HG03280 (cell line): Measurements from ENCODE around the gene DOK6.
"Not testable (repeated sequence)": the region's sequence is repeated elsewhere in the genome, so short reads cannot be mapped to it uniquely, and the experiment has no call there.

Source experiments
- ATAC-seq: cut with Tn5 transposase; IDR thresholded peaks from one replicate; pipeline ENCODE4 v1.9.1; 2021; ENCODE audit warnings: mild to moderate bottlenecking, moderate library complexity; ENCODE audit not compliant: unreplicated experiment

DOK6 gene

DNA sequence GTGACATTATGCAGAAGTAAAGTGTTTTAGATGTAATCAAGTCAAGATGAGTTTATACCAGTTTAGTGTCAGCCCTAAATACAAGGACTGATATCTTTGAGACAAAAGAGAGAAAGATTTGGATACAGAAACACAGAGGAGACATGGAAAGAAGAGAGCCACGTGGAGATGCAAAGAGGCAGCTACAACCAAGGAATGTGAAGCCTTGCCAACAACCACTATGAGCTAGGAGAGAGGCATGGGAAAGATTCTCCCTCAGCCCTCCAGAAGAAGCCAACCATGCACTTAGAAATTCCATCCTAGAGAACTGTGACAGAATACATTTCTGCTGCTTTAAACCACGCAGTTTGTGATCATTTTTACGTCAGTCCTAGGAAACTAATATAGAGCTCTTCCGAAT lies 217.2 kb downstream of the DOK6 start:
- ATAC-seq, result no peak

DNA sequence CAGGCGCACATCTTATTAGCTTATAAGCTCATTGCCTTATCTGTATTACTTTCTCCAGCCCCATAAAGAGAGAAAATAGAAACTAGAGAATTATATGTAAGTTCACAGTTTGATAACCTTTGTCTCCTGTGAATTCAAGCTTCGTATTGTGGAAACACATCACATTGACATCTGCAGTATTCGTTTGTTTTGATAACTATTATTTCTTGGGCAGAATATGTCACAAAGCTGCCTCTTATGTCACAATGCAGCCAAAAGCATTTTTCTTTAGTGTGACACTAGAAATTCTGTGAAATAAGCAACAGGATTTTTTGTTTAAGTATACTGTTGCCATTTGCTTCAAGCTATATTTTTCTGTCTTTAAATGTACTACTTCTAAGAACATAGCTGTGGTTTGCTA lies 221.5 kb downstream of the DOK6 start:
- no peak for ATAC-seq

DNA sequence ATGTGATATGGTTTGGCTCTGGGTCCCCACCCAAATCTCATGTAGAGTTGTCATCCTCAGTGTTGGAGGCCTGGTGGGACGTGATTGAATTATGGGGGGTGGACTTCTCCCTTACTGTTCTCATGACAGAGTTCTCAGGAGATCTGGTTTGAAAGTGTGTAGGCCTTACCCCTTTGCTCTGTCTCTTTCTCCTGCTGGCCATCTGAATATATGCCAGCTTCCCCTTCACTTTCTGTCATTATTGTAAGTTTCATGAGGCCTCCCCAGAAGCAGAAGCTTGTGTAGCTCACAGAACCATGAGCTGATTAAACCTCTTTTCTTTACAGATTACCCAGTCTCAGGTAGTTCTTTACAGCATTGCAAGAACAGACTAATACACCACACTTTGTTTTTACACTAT lies 222.3 kb downstream of the DOK6 start:
- ATAC-seq, result no peak

DNA sequence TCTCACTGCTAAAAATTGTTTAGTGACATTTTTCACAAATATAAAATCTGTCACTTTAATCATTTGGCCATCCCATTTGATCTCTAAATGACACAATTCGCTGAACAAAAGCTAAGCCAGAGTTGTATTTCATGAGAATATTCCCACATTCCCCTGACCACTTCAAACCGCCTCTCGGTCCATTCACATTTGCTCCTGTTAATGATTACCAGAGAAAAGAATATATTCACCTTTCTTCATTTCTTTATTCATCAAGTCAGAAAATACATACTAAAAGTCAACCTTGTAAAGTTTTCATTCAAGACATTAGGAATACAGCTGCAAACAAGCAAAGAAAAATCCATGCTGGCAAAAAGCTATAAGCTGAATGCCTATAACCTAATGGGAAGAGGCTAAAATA lies 225.5 kb downstream of the DOK6 start:
- ATAC-seq, result no peak

DNA sequence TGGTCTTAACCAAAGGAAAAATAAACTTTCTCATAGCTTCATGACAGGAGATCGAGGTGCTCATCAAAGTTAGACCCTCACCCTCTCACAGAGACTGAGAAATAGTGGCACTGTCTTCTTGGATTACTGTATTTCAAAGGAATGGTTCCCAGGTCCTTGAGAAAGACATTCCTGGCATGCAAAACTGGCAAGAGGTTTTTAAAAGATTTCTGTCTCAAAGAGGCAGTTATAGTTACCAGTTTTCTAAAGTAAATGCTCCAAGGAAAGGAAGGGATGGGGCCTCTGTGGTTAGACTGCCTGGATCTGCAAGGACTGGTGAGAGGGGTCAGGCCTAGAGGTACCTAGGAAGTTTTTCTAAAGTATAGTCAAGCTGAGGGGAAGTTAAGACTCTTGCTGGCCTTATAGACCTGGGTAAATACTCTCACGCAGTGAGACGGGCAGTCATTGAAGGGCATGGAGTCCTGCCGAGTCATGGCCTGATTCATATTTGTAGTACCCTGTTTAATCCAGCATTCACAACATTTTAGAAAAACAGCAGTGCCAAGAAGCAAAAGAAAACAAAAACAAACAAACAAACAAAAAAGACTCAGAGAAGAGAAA lies 226.1 kb downstream of the DOK6 start:
- ATAC-seq, result no peak

DNA sequence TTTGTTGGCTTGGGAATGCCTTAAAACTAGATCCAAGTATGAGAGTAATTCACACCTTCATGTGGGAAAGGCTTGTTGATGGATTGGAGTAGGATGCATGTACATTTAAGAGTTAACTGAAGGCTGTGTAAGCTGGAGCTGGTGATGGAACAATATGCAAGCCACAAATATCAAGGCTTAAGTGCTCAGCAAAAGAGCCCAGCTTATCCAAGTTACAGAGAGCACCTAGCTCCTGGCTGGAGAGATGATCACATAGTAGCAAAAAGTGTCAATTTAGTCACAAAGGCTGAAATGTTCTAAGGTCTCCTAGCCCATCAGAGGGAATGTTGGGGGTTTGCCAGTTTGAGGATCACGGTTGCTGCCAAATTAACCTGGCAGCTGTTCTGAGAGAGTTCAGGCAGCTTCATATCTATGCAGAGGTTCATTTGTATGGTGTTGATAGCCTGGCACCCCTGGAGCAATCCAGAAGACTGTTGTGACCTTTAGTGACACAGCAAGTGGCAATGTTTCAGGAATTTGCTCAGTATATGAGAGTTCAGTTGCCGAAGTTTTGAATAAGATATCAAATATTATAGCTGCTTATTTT lies 228.2 kb downstream of the DOK6 start:
- ATAC-seq, result no peak

DNA sequence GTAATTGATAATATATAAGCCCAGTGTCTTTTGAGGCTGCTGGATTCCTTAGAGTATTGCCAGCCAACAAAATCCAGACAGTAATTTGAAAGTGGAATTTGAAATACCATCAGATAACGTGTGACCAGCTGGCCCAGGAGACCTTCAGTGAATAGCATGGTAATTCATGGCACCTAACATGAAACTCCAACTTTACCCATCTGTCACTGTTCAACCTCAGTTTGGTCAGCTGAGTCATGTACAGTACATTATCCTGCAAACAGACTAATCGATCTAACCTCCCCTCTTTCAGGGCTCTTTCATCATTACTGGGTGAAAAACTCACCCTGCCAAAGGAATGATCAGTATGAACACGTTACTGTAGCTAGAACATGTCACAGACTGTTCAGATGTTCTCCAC lies 230.6 kb downstream of the DOK6 start:
- no peak for ATAC-seq

DNA sequence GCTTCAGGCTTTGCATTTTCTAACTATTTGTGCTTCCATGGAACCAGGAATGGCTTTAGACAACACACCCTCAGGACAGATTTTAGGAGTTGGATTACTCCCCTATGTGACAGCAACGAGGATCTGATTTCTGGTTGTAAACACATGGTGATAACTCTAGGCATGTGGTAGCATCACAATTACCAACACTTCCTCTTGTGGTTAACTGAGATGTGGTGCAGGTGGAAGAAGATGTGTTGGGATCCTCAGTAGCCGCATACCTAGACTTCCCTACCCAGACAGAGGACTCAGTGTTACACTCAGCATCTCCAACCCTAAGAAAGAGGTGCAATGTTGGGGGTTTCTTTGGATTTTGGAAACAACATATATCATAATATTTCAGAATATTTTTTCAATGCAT lies 234.8 kb downstream of the DOK6 start:
- ATAC-seq, result no peak

DNA sequence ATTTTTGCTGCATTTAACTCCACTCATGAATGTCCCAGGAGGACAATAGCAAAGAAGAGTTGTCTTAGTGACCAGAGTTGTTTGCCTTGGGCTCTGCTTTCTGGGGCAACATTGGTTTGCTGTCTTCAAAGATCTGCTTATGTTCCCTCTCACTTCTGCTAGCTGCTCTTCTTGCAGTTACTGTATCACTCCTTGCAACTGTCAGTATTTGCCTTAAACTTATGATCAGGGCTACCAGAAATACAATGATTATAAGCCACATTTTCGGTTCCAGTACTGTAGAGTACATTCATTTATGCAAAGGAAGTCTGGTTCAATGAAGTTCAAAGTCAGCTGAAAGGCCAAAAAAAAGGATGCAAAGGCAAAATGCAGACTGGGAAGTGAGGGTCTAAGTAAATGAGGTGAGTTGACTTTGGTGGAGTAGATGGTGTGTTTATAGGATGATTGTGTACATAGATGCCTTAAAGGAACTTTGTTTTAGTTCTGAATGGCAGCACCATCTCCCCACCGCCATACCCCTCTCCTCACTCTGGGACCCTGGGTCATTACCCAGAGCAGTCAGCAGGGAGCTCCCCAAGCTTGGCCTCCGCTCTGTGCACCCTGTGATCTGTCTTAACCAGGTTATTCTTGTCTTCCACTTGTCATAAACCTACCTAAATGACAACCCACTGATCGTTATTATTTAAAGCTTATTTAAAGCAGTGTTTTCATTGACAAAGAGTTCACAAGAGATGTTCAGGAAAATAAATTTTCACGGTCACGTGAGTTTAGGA lies 236.0 kb downstream of the DOK6 start:
- peak; percentile 66 for ATAC-seq

DNA sequence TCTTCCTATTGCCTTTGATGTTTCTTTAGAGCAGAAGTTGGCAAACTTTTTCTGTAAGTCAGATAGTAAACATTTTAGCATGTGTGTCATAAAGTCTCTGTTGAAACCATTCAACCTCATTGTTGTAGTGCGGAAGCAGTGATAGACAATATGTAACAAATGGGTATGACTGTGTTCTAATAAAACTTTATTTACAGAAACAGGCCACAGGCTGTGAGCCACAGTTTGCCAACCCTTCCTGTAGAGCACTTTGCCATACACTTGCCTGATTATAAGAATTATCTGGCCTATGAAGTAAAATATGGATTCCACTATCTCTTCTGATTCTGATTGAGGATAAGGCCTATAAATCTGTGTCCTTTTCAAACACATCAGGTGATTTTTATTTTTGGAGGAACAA lies 237.4 kb downstream of the DOK6 start:
- ATAC-seq, result no peak

DNA sequence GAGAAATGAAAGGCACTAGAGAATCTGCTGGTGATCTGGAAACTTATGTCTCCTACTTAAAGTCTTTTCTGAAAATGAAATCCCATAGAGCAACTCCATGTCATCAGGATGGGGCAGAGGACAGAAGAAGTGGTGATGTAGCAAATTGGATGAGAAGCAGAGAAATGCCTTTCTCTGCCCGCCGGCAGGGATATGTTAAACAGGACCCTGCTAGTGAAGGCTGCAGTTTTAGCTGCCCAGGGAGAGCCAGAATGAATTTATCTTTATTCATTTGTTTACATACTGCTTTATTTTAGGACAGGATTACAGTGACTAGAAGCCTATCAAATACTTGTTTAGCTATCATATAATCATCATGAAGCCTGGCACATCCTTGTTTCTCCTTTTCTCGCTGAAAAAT lies 247.0 kb downstream of the DOK6 start:
- ATAC-seq, result no peak

DNA sequence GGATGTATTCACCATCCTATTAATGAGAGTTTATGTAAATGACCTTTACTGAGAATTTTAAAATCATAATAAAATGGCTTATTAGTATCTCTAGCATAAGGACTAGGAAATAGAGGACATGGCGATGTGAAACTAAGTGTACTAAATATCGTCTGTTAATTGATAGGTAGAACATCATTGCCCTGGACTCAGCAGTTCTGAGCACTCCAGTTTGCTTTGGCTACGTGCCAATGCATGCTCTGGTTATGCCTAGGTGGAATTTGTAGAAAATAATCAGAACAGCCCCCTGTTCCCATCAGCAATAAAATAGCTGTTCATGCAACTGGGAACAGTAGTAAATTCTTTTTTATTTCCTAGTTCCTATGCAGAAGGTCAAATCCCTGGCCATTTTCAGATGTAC lies 247.8 kb downstream of the DOK6 start:
- ATAC-seq, result no peak

DNA sequence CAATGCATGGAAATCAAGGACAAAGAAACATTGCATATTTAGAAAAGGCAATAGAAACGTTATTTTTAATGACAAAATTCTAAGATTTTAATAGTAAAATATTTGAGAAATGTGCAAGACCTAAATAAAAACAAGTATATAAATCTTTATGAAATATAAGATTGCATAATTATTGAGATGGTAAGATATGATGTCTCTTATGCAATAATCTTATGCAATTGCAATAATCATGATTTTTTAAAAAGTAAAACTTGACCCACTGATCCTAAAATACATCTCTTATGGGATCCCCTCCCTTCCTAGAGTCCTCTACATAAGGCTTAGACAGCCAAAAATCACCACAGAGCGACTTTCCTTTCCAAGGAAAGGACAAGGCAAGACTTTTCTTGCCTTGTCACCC lies 249.0 kb downstream of the DOK6 start:
- no peak for ATAC-seq

DNA sequence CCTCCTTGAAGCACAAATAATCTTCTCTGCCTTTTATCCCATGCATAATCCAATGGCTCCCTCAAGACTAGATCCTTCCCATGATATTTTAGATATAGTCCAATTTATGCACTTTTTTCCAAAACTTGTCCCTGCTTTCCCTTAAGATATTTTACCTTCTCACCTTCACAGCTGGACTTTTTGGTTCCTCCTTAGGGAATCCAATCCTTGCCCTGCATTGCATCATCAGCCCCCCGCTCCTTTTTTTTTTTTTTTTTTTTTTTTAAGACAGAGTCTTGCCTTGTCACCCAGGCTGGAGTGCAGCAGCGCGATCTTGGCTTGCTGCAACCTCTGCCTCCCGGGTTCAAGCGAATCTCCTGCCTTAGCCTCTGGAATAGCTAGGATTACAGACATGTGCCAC lies 250.6 kb downstream of the DOK6 start:
- ATAC-seq, result no peak

DNA sequence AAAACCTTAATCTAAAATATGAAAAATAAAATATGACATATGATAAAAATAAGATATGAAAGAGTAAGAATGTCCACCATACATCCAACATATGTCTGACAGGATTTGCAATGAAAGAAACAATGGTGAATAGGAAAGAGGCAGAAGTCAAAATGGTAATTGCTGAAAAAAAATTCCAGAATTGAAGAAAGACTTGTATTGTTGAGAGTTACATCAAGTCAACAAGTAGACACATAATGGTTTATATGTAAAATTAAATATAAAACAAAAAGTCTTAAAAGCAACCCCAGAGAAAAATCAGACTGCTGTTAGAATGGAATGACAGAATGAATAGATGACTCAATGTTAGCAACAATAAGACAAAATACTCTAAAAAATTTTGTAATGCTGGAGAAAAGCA lies 255.1 kb downstream of the DOK6 start:
- no peak for ATAC-seq

DNA sequence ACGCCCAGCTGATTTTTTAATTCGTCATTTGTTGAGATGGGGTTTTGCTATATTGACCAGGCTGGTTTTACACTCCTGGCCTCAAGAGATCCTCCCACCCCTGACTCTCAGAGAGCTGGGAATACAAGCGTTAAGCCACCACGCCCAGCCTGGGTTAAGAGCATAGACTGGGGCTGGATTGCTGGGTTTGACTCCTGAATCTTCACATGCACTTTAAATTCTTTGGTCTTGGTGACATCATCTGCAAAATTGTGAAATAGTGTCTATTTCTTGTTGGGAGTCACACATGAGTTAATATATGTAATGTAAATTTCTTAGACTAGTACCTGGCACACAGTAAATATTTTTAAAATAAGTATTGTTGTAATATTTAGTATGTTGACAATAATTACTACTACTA lies 257.4 kb downstream of the DOK6 start:
- no peak for ATAC-seq

DNA sequence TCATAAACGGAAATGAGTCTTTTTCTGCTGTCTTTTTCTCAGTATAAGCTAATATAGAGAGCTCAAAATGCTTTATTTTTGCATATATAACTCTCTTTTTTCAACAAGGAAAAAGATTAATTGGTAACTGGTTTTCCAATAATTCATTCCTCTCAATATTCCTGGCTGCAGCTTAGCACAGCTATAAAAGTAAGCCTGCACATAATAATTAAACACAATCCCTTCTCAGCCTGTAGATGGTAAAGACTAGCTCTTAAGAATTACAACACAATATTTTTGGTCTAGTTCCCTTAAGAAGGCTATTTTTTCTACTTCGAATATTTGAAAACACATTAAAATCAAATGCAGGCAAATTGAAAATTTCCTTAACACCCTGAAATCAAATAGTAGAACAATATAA lies 258.0 kb downstream of the DOK6 start:
- no peak for ATAC-seq

DNA sequence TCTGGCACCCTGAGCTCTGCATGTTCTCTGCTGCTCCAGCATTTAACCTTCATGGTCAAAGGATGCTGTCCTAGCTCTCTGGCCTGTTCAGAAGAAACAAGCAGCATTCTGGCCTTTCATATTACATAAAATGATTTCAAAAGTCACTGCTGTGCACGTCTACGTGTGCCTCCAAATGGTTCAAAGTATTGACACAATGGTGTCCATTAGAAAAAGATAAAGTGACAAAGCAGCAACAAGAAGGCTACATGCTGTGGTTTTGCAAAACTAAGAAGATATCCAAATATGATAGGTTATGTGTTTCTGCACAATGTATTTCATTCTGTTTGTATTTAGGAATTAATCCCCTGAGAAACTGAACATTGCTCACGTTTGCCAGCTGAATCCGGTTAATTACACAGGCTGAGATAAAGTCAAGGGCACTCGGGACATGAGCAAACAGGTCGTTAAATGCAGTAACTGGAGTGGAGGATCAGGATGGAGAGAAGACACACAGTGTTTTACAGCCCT lies 258.5 kb downstream of the DOK6 start:
- no peak for ATAC-seq

DNA sequence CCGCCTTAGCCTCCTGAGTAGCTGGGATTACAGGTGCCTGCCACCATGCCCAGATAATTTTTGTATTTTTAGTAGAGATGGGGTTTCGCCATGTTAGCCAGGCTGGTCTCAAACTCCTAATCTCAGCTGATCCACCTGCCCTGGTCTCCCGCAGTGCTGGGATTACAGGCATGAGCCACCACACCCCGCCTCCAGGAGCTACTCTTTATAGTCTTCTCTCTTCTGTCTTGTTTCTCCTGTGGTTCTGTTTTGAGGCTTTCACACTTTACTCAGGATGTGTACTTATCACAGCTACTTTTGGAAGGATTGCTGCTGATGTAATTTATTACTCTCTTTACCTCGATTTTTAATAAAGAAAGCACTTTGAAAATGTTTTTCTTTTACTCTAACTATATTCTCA lies 261.4 kb downstream of the DOK6 start:
- not testable (repeated sequence) for ATAC-seq

DNA sequence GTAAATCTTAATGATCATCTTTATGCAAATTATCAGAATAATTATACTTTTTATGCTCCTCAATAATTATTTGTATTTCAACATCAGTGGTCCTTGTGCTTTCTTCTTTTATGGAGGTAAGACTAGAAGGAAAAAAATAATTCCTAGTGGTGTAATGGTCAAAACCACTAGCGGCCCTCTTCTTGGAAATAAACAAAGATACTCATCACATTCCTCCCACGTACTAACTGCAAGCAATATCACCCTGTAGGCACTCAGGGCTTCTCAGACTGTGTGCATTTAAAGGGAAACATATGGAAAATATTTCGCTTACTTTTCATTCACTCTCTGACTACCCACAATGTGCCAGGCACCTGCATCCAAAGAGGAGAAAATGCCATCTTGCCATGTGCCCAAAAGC lies 263.7 kb downstream of the DOK6 start:
- no peak for ATAC-seq

DNA sequence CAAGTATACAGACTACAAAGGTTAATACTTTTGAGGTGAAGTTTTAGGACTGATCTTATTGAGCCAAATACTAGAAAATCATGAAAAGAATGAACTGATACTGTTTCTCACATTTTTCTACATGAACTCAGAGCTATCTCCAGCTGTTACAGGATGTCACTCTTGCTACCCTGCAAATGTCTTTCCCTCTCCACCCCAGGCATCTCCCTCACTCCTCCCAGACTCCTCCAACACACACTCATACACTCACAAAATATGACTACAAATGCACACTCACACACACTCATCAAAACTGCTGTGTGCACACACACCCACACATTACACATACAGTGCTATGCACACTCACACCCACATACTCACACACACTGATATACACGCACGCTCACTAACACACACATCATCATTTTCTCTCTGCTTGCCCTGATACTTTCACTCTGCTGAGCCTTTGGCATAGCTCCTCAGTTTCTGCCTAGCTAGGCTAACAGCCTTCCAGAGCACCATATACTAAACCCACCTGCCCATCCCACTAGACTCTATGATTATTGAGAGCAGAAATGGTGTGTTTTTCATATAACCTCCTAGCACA lies 273.7 kb downstream of the DOK6 start:
- ATAC-seq, result no peak

DNA sequence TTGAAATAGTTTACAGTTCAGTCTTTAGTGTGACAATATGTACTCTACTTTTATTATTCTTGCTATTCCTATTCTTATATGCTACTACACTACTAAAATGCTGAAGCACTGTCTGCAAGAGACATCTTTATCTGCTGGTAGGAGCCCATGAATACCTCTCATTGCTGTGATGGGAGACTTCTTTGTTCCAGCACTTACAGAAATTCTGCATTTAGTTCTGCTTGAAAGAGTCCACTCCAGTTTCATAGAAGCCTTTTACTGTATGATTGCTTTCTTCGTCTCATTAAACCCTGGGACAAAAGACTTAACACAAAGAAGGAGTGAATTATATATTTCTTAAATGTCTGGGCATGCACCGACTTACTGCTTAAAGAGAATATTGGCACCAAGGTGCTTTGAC lies 274.3 kb downstream of the DOK6 start:
- ATAC-seq, result no peak
